DMS 273 (cell line): Measurements from ENCODE around the gene NR2C2AP.

Experiments
- DNase-seq: peaks from one replicate; lab custom pipeline; 2025; ENCODE audit not compliant: unreplicated experiment; lab: John Stamatoyannopoulos, UW

The NR2C2AP gene

DNA sequence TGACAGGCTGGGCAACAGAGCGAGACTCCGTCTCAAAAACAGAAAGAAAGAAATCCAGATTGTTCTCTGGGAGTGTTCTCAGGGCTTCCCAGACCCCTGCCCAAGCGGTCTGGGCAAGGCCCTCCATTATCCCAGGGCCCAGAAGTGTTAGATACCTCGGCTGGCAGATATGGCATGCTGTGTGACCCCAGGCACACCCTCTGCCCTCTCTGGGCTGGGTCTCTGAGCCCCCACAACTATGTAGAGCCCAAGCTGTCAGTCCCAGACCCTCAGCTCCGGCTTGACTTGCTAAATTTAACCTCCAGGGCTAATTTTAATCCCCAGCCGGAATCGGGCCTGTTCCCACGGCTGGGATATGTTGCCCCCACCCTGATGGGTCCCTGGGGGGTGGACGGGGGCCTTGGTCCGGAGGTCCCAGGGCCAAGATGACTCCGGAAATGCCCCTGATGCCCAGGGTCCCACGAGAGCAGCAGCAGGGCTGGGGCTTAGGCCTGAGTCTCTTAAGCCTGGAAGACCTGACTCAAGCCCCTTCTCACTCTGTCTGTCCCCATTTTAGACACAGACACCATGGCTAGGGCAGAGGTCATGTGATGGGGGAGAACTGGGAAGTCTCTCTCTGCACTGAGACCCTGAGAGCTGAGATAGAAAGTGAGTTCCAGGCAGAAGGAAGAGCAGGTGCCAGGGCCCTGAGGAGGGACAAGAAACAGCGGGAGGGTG, 50.4 kb downstream of the NR2C2AP start:
- DNase-seq, result no peak

DNA sequence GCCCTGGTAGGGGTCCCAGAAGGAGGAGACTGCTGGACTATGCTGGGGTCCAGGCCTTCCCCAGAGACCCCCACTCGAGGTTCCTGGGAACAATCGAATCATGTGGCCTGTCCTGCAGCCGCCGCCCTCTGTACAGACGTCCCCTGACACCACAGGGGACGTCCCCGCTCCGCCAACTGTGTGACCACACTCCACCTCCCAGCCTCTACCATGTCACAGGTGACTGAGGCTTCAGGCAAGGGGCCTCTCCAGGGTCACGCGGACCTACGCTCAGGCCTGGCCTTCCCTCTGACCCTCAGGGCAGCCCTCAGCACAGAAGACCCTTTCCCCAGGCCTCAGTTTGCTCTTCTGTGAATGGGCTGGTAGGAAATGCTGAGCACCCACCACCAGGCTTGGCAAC, 51.8 kb downstream of the NR2C2AP start:
- no peak for DNase-seq
